Measurements from ENCODE around the gene CCDC187. TPM values are rescaled to one million over a fixed set of nuclear protein-coding genes. Genes with fewer than 3 reads are reported as not detected.

Gene CCDC187
- polyA plus RNA-seq, 1 donor from 2014 or later: not detected

DNA sequence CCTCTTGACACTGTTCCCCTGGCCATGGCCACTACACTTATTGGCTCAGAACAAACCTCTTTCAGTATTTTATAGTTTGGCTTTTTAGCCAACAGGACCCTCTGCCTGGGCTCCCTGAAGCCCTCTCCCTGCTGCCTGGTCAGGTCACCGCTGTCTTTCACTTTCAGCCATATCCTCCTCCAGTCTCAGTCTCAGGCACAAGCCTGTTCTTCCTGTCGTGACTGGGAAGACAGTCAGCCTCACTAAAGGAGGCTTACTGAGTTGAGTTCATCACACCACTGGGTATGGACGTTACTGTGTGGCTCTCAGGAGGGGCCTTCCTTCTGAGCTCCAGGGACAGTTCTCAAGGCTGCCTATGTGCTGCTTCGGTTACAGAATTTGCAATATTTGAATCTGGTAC lies 60.3 kb downstream of the CCDC187 start:
- Histone ChIP-seq H3K79me2 (replicated peaks; ENCODE audit: insufficient read depth, low read length) (peaks cover 32% of the 10 kb centered on the region), H3K4me2 (ENCODE audit: low read length) (no peak overlapping the region), H3K36me3 (ENCODE audit: insufficient read depth, low read length) (no peaks in the 10 kb centered on the region), H4K20me1 (ENCODE audit: insufficient read depth) (no peaks in the 10 kb centered on the region), H2AFZ (ENCODE audit: low read depth, low read length) (no peak overlapping the region), H3F3A (ENCODE audit: insufficient read depth, low read length, poor library complexity, severe bottlenecking) (no peaks in the 10 kb centered on the region), H3K9me3 (ENCODE audit: low read length) (no peaks in the 10 kb centered on the region), H3K4me3 (ENCODE audit: low read length) (peak overlapping the region; percentile 83), H3K9me2 (ENCODE audit: insufficient read depth, low read length) (no peaks in the 10 kb centered on the region), H3K27ac (ENCODE audit: low read length) (no peak overlapping the region), H3K27me3 (ENCODE audit: insufficient read depth, low read depth, low read length) (no peaks in the 10 kb centered on the region), H3K9ac (ENCODE audit: low read length) (no peak overlapping the region)
- TF ChIP-seq MXI1 (conservative IDR thresholded peaks at IDR 0.05; ENCODE audit: poor library complexity, severe bottlenecking) (no peak), SMC3 (conservative IDR thresholded peaks at IDR 0.05; ENCODE audit: poor library complexity) (no peak), TAF1 (IDR thresholded peaks at IDR 0.05; ENCODE audit: low read depth) (no peak), RAD21 (conservative IDR thresholded peaks at IDR 0.05) (no peak), POLR2AphosphoS5 (IDR thresholded peaks at IDR 0.05) (no peak), EZH2 (IDR thresholded peaks at IDR 0.05; ENCODE audit: borderline replicate concordance, insufficient read depth, low read length, poor library complexity, severe bottlenecking) (no peak), EP300 (conservative IDR thresholded peaks at IDR 0.05; ENCODE audit: poor library complexity, severe bottlenecking) (no peak)
- TF ChIP-seq, protein P1, sequence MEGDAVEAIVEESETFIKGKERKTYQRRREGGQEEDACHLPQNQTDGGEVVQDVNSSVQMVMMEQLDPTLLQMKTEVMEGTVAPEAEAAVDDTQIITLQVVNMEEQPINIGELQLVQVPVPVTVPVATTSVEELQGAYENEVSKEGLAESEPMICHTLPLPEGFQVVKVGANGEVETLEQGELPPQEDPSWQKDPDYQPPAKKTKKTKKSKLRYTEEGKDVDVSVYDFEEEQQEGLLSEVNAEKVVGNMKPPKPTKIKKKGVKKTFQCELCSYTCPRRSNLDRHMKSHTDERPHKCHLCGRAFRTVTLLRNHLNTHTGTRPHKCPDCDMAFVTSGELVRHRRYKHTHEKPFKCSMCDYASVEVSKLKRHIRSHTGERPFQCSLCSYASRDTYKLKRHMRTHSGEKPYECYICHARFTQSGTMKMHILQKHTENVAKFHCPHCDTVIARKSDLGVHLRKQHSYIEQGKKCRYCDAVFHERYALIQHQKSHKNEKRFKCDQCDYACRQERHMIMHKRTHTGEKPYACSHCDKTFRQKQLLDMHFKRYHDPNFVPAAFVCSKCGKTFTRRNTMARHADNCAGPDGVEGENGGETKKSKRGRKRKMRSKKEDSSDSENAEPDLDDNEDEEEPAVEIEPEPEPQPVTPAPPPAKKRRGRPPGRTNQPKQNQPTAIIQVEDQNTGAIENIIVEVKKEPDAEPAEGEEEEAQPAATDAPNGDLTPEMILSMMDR (IDR thresholded peaks at IDR 0.05; ENCODE audit: poor library complexity, severe bottlenecking): no peak
- TF ChIP-seq, protein P2, sequence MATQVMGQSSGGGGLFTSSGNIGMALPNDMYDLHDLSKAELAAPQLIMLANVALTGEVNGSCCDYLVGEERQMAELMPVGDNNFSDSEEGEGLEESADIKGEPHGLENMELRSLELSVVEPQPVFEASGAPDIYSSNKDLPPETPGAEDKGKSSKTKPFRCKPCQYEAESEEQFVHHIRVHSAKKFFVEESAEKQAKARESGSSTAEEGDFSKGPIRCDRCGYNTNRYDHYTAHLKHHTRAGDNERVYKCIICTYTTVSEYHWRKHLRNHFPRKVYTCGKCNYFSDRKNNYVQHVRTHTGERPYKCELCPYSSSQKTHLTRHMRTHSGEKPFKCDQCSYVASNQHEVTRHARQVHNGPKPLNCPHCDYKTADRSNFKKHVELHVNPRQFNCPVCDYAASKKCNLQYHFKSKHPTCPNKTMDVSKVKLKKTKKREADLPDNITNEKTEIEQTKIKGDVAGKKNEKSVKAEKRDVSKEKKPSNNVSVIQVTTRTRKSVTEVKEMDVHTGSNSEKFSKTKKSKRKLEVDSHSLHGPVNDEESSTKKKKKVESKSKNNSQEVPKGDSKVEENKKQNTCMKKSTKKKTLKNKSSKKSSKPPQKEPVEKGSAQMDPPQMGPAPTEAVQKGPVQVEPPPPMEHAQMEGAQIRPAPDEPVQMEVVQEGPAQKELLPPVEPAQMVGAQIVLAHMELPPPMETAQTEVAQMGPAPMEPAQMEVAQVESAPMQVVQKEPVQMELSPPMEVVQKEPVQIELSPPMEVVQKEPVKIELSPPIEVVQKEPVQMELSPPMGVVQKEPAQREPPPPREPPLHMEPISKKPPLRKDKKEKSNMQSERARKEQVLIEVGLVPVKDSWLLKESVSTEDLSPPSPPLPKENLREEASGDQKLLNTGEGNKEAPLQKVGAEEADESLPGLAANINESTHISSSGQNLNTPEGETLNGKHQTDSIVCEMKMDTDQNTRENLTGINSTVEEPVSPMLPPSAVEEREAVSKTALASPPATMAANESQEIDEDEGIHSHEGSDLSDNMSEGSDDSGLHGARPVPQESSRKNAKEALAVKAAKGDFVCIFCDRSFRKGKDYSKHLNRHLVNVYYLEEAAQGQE (IDR thresholded peaks at IDR 0.05; ENCODE audit: borderline replicate concordance): no peak

DNA sequence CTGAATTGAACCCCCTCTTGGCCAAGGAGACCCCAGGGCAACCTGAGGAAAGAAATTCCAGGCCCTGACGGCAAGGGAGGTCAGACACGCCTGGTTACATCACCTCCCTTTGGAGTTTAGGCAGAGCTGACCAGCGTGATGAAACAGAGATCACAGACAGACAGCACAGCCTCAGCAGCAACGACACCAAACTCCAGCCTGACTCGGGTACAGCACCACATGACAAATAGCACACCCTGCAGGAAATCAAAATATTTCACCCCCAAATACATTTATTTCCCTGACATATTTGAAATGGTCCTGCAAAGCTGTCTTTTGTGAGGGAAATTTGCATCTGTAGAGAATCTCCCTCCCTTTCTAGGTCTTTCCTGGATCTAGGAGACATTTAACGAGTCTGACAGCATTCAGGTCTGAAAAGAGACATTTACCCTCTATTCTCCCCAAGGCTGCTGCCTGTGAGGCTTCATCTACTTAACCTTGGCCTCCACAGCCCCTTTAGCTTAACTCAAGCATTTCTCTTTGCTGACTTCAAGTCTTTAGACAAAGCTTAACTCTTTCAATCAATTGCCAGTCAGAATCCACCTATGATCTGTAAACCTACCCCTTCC lies 60.9 kb downstream of the CCDC187 start:
- no peak for TF ChIP-seq TAF1 (IDR thresholded peaks at IDR 0.05; ENCODE audit: low read depth)
- TF ChIP-seq EP300 (conservative IDR thresholded peaks at IDR 0.05; ENCODE audit: poor library complexity, severe bottlenecking): no peak
- no peak for TF ChIP-seq POLR2AphosphoS5 (IDR thresholded peaks at IDR 0.05)
- TF ChIP-seq, protein P2 (IDR thresholded peaks at IDR 0.05; ENCODE audit: borderline replicate concordance): no peak
- TF ChIP-seq SMC3 (conservative IDR thresholded peaks at IDR 0.05; ENCODE audit: poor library complexity): no peak
- TF ChIP-seq RAD21 (conservative IDR thresholded peaks at IDR 0.05): no peak
- TF ChIP-seq, protein P1 (IDR thresholded peaks at IDR 0.05; ENCODE audit: poor library complexity, severe bottlenecking): no peak
- TF ChIP-seq EZH2 (IDR thresholded peaks at IDR 0.05; ENCODE audit: borderline replicate concordance, insufficient read depth, low read length, poor library complexity, severe bottlenecking): no peak
- no peak for TF ChIP-seq MXI1 (conservative IDR thresholded peaks at IDR 0.05; ENCODE audit: poor library complexity, severe bottlenecking)
- H3K4me3 ChIP-seq (ENCODE audit: low read length): peak overlapping the region; percentile 83
- H3K9ac ChIP-seq (ENCODE audit: low read length): no peak overlapping the region
- H2AFZ ChIP-seq (ENCODE audit: low read depth, low read length): no peak overlapping the region
- H3K27ac ChIP-seq (ENCODE audit: low read length): no peak overlapping the region
- no peak overlapping the region for H3K4me2 ChIP-seq (ENCODE audit: low read length)
- H3F3A ChIP-seq (ENCODE audit: insufficient read depth, low read length, poor library complexity, severe bottlenecking): no peaks in the 10 kb centered on the region
- no peaks in the 10 kb centered on the region for H3K27me3 ChIP-seq (ENCODE audit: insufficient read depth, low read depth, low read length)
- no peaks in the 10 kb centered on the region for H3K36me3 ChIP-seq (ENCODE audit: insufficient read depth, low read length)
- H3K79me2 ChIP-seq (replicated peaks; ENCODE audit: insufficient read depth, low read length): peaks cover 32% of the 10 kb centered on the region
- no peaks in the 10 kb centered on the region for H3K9me3 ChIP-seq (ENCODE audit: low read length)
- no peaks in the 10 kb centered on the region for H3K9me2 ChIP-seq (ENCODE audit: insufficient read depth, low read length)
- no peaks in the 10 kb centered on the region for H4K20me1 ChIP-seq (ENCODE audit: insufficient read depth)

Measured in neural cell (in vitro differentiated cells).